ENCODE data around the gene JAZF1.

The JAZF1 gene

GRCh38 chr7:28001896-28002295 lies 178.7 kb downstream of the JAZF1 start:
- H3K4me3 ChIP-seq (ENCODE audit: low read depth, low read length) = no peak overlapping the region
- DNase-seq (ENCODE audit: low read depth) = no peak
- TF ChIP-seq CTCF (conservative IDR thresholded peaks at IDR 0.05; ENCODE audit: low read depth, low read length) = no peak

GRCh38 chr7:27999829-28000228 lies 180.8 kb downstream of the JAZF1 start:
- no peak overlapping the region for H3K4me3 ChIP-seq (ENCODE audit: low read depth, low read length)
- no peak for DNase-seq (ENCODE audit: low read depth)

GRCh38 chr7:27998382-27998781 lies 182.2 kb downstream of the JAZF1 start:
- TF ChIP-seq CTCF (conservative IDR thresholded peaks at IDR 0.05; ENCODE audit: low read depth, low read length) = no peak
- DNase-seq (ENCODE audit: low read depth) = no peak
- no peak overlapping the region for H3K4me3 ChIP-seq (ENCODE audit: low read depth, low read length)

More at GRCh38 chr7:27999829-28000228, 180.8 kb downstream of the JAZF1 start:
- TF ChIP-seq CTCF (conservative IDR thresholded peaks at IDR 0.05; ENCODE audit: low read depth, low read length) = no peak

- H3K4me3 ChIP-seq (ENCODE audit: low read depth, low read length) = no peak overlapping the region
- no peak for DNase-seq (ENCODE audit: low read depth)
- no peak for TF ChIP-seq CTCF (conservative IDR thresholded peaks at IDR 0.05; ENCODE audit: low read depth, low read length)
Measured at GRCh38 chr7:27997188-27997707, 183.3 kb downstream of the JAZF1 start.

GRCh38 chr7:27996141-27996540 lies 184.5 kb downstream of the JAZF1 start:
- no peak for TF ChIP-seq CTCF (conservative IDR thresholded peaks at IDR 0.05; ENCODE audit: low read depth, low read length)

GRCh38 chr7:27995228-27995627 lies 185.4 kb downstream of the JAZF1 start:
- no peak for TF ChIP-seq CTCF (conservative IDR thresholded peaks at IDR 0.05; ENCODE audit: low read depth, low read length)
- DNase-seq (ENCODE audit: low read depth) = no peak
- no peak overlapping the region for H3K4me3 ChIP-seq (ENCODE audit: low read depth, low read length)

More at GRCh38 chr7:27996141-27996540, 184.5 kb downstream of the JAZF1 start:
- no peak overlapping the region for H3K4me3 ChIP-seq (ENCODE audit: low read depth, low read length)
- DNase-seq (ENCODE audit: low read depth) = no peak

GRCh38 chr7:27994639-27995038 lies 186.0 kb downstream of the JAZF1 start:
- DNase-seq (ENCODE audit: low read depth) = no peak
- H3K4me3 ChIP-seq (ENCODE audit: low read depth, low read length) = no peak overlapping the region
- no peak for TF ChIP-seq CTCF (conservative IDR thresholded peaks at IDR 0.05; ENCODE audit: low read depth, low read length)

All from choroid plexus epithelial cell (primary cell).